DND-41 (cell line): ENCODE results near the gene IWS1.

Source experiments
- ATAC-seq: fragments of 200-7000 bp; cut with Tn5 transposase; 3 replicates; pipeline ENCODE4 v1.9.1; 2021; ENCODE audit warnings: low read depth; ENCODE audit not compliant: insufficient read depth
- DNase-seq: peaks from one replicate; pipeline ENCODE4 v3.0.0-alpha.2; 2020
- H2AFZ ChIP-seq: 2 replicates; pipeline ENCODE4 v1.6.0; 2012; ENCODE audit warnings: low read depth, low read length
- H3K27ac ChIP-seq: 2 replicates; pipeline ENCODE4 v1.5.1; 2012; ENCODE audit warnings: low read length, inconsistent platforms
- H3K27me3 ChIP-seq: fragments of 200-600 bp; sonication (generic); 2 replicates; pipeline ENCODE4 v1.6.0; 2012; ENCODE audit warnings: low read length, mild to moderate bottlenecking, inconsistent platforms; ENCODE audit not compliant: insufficient read depth, poor library complexity
- H3K36me3 ChIP-seq: 2 replicates; pipeline ENCODE4 v1.5.1; 2012; ENCODE audit warnings: low read length, inconsistent platforms; ENCODE audit not compliant: insufficient read depth
- H3K4me1 ChIP-seq: 2 replicates; pipeline ENCODE4 v1.5.1; 2012; ENCODE audit warnings: mild to moderate bottlenecking, low read length; ENCODE audit not compliant: insufficient read depth
- H3K4me2 ChIP-seq: 2 replicates; pipeline ENCODE4 v1.6.0; 2012; ENCODE audit warnings: mild to moderate bottlenecking, moderate library complexity, low read length, inconsistent platforms; ENCODE audit not compliant: insufficient read depth
- H3K4me3 ChIP-seq, 2 experiments: fragments of 200-600 bp in 1 of 2; shearing (Covaris generic) in 1 of 2; 2 replicates each; pipeline ENCODE4 v1.5.1; 2012 to 2016; ENCODE audit warnings: inconsistent platforms in 2 of 2, low read length in 2 of 2, mild to moderate bottlenecking in 2 of 2, low read depth in 1 of 2, moderate library complexity in 1 of 2
- H3K79me2 ChIP-seq: 2 replicates; pipeline ENCODE4 v1.6.0; 2012; ENCODE audit warnings: low read length, inconsistent platforms; ENCODE audit not compliant: insufficient read depth
- H3K9ac ChIP-seq: 2 replicates; pipeline ENCODE4 v1.6.0; 2012; ENCODE audit warnings: low read depth, mild to moderate bottlenecking, inconsistent platforms, low read length, moderate library complexity
- H3K9me3 ChIP-seq: 2 replicates; pipeline ENCODE4 v1.5.1; 2012; ENCODE audit warnings: low read length, moderate library complexity, mild to moderate bottlenecking, inconsistent platforms; ENCODE audit not compliant: insufficient read depth, severe bottlenecking
- H4K20me1 ChIP-seq: 2 replicates; pipeline ENCODE4 v1.6.0; 2012; ENCODE audit warnings: low read length; ENCODE audit not compliant: insufficient read depth
- CTCF ChIP-seq: IDR thresholded peaks from 2 replicates; pipeline ENCODE4 v1.5.1; 2012; ENCODE audit warnings: borderline replicate concordance, low read length, moderate library complexity, mild to moderate bottlenecking; ENCODE audit not compliant: poor library complexity, severe bottlenecking; ENCODE audit errors: extremely low read depth
- EZH2 ChIP-seq: IDR thresholded peaks from 3 replicates; pipeline ENCODE4 v1.6.1; 2012; ENCODE audit warnings: borderline replicate concordance, low read depth, mild to moderate bottlenecking, moderate library complexity, low read length, inconsistent platforms; ENCODE audit not compliant: severe bottlenecking

The IWS1 gene

DNA sequence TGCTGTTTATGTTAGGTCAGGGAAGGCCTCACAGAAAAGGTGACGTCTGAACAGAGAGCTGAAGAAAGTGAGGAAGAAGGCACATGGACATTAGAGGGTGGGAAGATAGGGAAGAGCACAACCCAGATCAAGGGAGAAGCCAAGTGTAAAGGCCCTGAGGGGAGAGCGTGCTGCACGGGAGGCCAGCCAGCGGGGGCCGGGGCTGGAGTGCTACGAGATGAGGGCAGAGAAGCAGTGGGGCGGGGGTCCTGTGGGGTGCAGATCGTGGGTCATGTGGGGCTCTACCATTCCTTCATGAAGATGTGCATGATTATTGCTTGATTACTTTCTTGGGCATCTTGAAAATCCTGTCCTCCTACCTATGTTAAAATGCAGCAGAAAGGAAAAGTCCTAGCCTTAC lies 57.2 kb downstream of the IWS1 start:
- Histone ChIP-seq H3K79me2 (no peaks in the 10 kb centered on the region), H3K36me3 (peaks cover 28% of the 10 kb centered on the region; the same call in 1 of the 2 replicates), H3K4me1 (no peaks in the 10 kb centered on the region), H4K20me1 (no peaks in the 10 kb centered on the region), H3K4me2 (no peak overlapping the region), H2AFZ (no peak overlapping the region), H3K27me3 (no peaks in the 10 kb centered on the region), H3K4me3 (no peak overlapping the region), H3K9me3 (no peaks in the 10 kb centered on the region), H3K9ac (no peak overlapping the region), H3K27ac (no peak overlapping the region)
- TF ChIP-seq EZH2 (no peak), CTCF (no peak)
- DNase-seq (no peak), ATAC-seq (no peak)

DNA sequence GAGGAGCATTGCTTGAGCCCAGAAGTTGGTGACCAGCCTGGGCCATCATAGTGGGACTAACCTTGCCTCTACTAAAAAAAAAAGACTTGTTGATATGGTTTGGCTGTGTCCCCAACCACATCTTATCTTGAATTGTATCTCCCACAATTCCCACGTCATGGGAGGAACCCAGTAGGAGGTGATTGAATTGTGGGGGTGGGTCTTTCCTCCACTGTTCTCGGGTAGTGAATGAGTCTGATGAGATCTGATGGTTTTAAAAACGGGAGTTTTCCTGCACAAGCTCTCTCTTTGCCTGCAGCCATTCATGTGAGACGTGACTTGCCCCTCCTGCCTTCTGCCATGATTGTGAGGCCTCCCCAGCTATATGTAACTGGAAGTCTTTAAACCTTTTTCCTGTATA lies 61.0 kb downstream of the IWS1 start:
- DNase-seq = peak; percentile 29
- Histone ChIP-seq H3K4me1 (no peaks in the 10 kb centered on the region), H3K27ac (no peak overlapping the region), H3K4me2 (no peak overlapping the region), H3K36me3 (peaks cover 25% of the 10 kb centered on the region; the same call in 1 of the 2 replicates), H3K79me2 (no peaks in the 10 kb centered on the region), H3K27me3 (no peaks in the 10 kb centered on the region), H3K4me3 (no peak overlapping the region), H3K9ac (no peak overlapping the region), H3K9me3 (no peaks in the 10 kb centered on the region), H4K20me1 (no peaks in the 10 kb centered on the region), H2AFZ (no peak overlapping the region)
- TF ChIP-seq CTCF = no peak
- no peak for TF ChIP-seq EZH2
- peak; percentile 57 for ATAC-seq

- Histone ChIP-seq H4K20me1 (no peaks in the 10 kb centered on the region), H3K79me2 (no peaks in the 10 kb centered on the region), H3K4me1 (no peaks in the 10 kb centered on the region), H3K27me3 (no peaks in the 10 kb centered on the region), H3K4me2 (no peak overlapping the region), H3K9ac (no peak overlapping the region), H3K36me3 (peaks cover 19% of the 10 kb centered on the region; the same call in 1 of the 2 replicates), H3K4me3 (no peak overlapping the region), H2AFZ (no peak overlapping the region), H3K9me3 (no peaks in the 10 kb centered on the region), H3K27ac (no peak overlapping the region)
- no peak for DNase-seq
- TF ChIP-seq CTCF (no peak), EZH2 (no peak)
- no peak for ATAC-seq
Measured at GRCh38 chr2:127464470-127465257, 61.6 kb downstream of the IWS1 start.
